Measurements from ENCODE around the gene ASTN2. TPM values are rescaled to one million over a fixed set of nuclear protein-coding genes. Genes with fewer than 3 reads are reported as not detected.

The ASTN2 gene
- total RNA-seq, 4 donors from 2014 or later = 3.0 to 7.0 (median 5.2) TPM

DNA sequence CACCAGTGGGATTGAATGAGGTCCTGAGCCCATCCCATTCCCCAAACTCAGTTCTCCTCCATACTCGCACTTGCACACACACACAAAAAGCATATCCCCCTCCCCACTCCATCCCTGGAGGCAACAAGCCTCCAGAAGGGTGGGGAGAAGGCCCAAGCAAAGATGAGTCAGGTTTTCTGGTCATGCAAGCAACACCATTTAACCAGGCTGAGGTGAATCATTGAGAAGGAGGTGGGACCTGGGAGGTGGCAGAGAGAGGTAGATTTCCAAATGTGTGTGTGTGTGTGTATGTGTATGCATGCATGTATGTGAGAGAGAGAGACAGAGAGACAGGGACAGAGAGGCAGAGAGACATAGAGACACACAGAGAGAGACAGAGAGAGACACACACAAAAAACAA lies 913.0 kb downstream of the ASTN2 start:
- Histone ChIP-seq H3K4me3 (no peak overlapping the region), H3K27ac (no peak overlapping the region), H3K27me3 (no peaks in the 10 kb centered on the region), H3K4me1 (peaks cover 0 to 4% (median 0%) of the 10 kb centered on the region in 4 donors), H3K36me3 (no peaks in the 10 kb centered on the region), H3K9me3 (no peaks in the 10 kb centered on the region)
- in situ Hi-C loops (cut with MboI; ENCODE audit: low pct_ligation_motif_present in 1 of 4, low pct_unique_long_range_greater_than_20kb in 1 of 4, low sequenced_read_pairs in 3 of 4) = no loop called here
- DNase-seq = no peak
- 84% methylated on average over 1 of the region's 1 CpG; no CpG with 5 or more reads in 1 of the 2 donors for WGBS, 2 donors (ENCODE audit: low coverage in 1 of 2)
- TF ChIP-seq, protein P1, sequence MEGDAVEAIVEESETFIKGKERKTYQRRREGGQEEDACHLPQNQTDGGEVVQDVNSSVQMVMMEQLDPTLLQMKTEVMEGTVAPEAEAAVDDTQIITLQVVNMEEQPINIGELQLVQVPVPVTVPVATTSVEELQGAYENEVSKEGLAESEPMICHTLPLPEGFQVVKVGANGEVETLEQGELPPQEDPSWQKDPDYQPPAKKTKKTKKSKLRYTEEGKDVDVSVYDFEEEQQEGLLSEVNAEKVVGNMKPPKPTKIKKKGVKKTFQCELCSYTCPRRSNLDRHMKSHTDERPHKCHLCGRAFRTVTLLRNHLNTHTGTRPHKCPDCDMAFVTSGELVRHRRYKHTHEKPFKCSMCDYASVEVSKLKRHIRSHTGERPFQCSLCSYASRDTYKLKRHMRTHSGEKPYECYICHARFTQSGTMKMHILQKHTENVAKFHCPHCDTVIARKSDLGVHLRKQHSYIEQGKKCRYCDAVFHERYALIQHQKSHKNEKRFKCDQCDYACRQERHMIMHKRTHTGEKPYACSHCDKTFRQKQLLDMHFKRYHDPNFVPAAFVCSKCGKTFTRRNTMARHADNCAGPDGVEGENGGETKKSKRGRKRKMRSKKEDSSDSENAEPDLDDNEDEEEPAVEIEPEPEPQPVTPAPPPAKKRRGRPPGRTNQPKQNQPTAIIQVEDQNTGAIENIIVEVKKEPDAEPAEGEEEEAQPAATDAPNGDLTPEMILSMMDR (IDR thresholded peaks at IDR 0.05) = no peak
- no peak for TF ChIP-seq EP300 (IDR thresholded peaks at IDR 0.05; ENCODE audit: low read depth)
- no peak for TF ChIP-seq POLR2AphosphoS5 (IDR thresholded peaks at IDR 0.05)
- no peak for TF ChIP-seq POLR2A (IDR thresholded peaks at IDR 0.05)
- intact Hi-C loops (cut with DNase I; ENCODE audit: low total_unique reads) = no loop called here

- Histone ChIP-seq H3K36me3 (no peaks in the 10 kb centered on the region), H3K27ac (no peak overlapping the region), H3K9me3 (no peaks in the 10 kb centered on the region), H3K4me1 (peaks cover 0 to 4% (median 0%) of the 10 kb centered on the region in 4 donors), H3K27me3 (no peaks in the 10 kb centered on the region), H3K4me3 (no peak overlapping the region)
- WGBS, 2 donors (ENCODE audit: low coverage in 1 of 2) = 58 to 72% methylated on average over 5 of the region's 5 CpGs
- intact Hi-C loops (cut with DNase I; ENCODE audit: low total_unique reads) (loop anchor here (10.0 kb wide), 1 partner anchor 65 kb away; no protein-coding TSS in a partner anchor), in situ Hi-C loops (cut with MboI; ENCODE audit: low pct_ligation_motif_present in 1 of 4, low pct_unique_long_range_greater_than_20kb in 1 of 4, low sequenced_read_pairs in 3 of 4) (no loop called here)
- no peak for TF ChIP-seq EP300 (IDR thresholded peaks at IDR 0.05; ENCODE audit: low read depth)
- TF ChIP-seq, protein P1 (IDR thresholded peaks at IDR 0.05) = no peak
- no peak for TF ChIP-seq POLR2AphosphoS5 (IDR thresholded peaks at IDR 0.05)
- TF ChIP-seq POLR2A (IDR thresholded peaks at IDR 0.05) = no peak
- no peak for DNase-seq
These were observed 914.6 kb downstream of the ASTN2 start for GRCh38 chr9:116499986-116500871.

GRCh38 chr9:116499434-116499833 lies 915.4 kb downstream of the ASTN2 start:
- intact Hi-C loops (cut with DNase I; ENCODE audit: low total_unique reads) = loop anchor here (10.0 kb wide), 1 partner anchor 65 kb away; no protein-coding TSS in a partner anchor
- H3K27me3 ChIP-seq = no peaks in the 10 kb centered on the region

DNA sequence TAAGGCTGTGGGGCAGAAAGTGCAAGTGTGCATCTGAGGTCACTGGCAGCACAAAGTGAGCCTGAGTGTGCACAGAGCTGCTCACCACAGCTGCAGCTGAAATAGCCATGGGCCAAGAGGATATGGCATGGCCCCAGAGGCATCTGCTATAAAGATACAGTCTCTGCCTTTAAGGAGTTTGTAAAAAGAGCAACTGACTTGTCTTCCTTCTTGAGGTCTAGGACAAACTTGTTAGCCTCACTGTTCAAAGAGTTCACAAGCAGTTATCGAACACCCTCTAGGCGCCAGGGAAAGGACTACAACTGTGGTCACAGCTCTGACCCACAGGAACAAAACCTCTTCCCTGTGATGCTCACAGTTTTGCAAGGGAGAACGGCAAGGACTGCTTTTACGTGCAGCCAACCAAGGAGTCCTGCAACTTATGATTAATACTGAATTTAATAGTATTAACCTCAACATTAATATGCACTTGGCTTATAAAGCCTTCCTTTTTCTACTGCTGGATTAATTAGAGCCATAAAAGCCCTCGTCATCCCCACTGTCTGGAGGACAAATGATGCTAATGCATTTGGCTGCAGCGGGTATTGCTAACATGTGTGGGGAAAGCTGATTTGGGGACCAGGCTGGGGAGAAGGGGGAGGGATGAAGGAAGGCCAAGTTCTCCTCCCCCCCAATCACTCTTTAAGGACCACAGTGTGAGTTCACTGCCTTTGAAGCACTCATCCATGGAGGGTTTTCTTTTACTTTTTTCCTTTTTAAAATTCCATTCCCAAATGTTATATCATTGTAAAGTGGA lies 917.6 kb downstream of the ASTN2 start:
- WGBS, 2 donors (ENCODE audit: low coverage in 1 of 2) = 72% methylated on average over 6 of the region's 6 CpGs; no CpG with 5 or more reads in 1 of the 2 donors
- in situ Hi-C loops (cut with MboI; ENCODE audit: low pct_ligation_motif_present in 1 of 4, low pct_unique_long_range_greater_than_20kb in 1 of 4, low sequenced_read_pairs in 3 of 4) (no loop called here), intact Hi-C loops (cut with DNase I; ENCODE audit: low total_unique reads) (loop anchor here (10.0 kb wide), 1 partner anchor 68 kb away; no protein-coding TSS in a partner anchor)
- Histone ChIP-seq H3K4me1 (peaks cover 0 to 4% (median under 1%) of the 10 kb centered on the region in 4 donors), H3K36me3 (no peaks in the 10 kb centered on the region), H3K27me3 (no peaks in the 10 kb centered on the region), H3K27ac (no peak overlapping the region), H3K4me3 (no peak overlapping the region), H3K9me3 (no peaks in the 10 kb centered on the region)
- DNase-seq = no peak
- TF ChIP-seq POLR2AphosphoS5 (IDR thresholded peaks at IDR 0.05) (no peak), POLR2A (IDR thresholded peaks at IDR 0.05) (no peak), EP300 (IDR thresholded peaks at IDR 0.05; ENCODE audit: low read depth) (no peak)
- TF ChIP-seq, protein P1 (IDR thresholded peaks at IDR 0.05) = no peak

More at GRCh38 chr9:116499434-116499833, 915.4 kb downstream of the ASTN2 start:
- Histone ChIP-seq H3K36me3 (no peaks in the 10 kb centered on the region), H3K4me1 (peaks cover 0 to 4% (median 0%) of the 10 kb centered on the region in 4 donors), H3K27ac (no peak overlapping the region), H3K4me3 (no peak overlapping the region), H3K9me3 (no peaks in the 10 kb centered on the region)
- in situ Hi-C loops (cut with MboI; ENCODE audit: low pct_ligation_motif_present in 1 of 4, low pct_unique_long_range_greater_than_20kb in 1 of 4, low sequenced_read_pairs in 3 of 4) = no loop called here
- no peak for TF ChIP-seq EP300 (IDR thresholded peaks at IDR 0.05; ENCODE audit: low read depth)
- no peak for DNase-seq

All from transverse colon (tissue), 4 donors.